Measurements from ENCODE around the gene BRD3OS.
"Not testable (repeated sequence)": the region's sequence is repeated elsewhere in the genome, so short reads cannot be mapped to it uniquely, and the experiment has no call there.

The BRD3OS gene

DNA sequence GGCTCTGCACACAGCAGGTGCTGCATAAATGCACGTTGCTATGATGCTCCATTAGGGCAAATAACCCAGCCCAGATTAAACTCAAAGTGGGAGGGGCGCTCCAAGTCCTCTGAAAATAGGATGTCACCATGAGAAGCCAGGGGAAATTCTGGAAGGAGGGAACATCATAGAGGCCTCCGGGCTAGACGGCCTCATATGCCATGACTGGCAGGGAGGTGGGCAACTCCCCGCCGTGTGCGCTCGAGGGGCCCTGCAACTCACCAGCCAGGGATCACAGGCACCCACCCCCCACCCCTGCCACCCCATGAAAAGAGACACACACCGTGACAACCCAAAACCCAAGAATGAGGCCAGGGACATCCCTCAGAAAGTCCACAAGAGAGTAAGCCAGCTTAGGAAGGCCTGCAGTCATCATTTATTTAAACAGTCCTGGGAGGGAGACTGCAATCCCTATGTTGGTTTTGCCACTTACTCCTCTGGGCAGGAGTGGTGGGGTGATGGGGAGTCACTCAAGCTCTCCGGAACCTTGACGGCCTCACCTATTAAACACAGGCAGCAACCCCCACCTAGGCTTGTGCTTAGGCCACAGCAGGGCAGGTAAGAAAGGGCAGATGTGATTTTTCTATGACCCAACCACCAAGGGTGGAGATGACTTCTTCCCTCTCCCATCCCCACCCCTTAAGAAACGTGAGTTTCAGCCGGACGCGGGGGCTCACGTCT lies 37.2 kb upstream of the BRD3OS start:
- DNase-seq (ENCODE audit: low read depth), result no peak
- no peak overlapping the region for H3K4me3 ChIP-seq (ENCODE audit: low read depth, low read length)
- TF ChIP-seq, protein P1, sequence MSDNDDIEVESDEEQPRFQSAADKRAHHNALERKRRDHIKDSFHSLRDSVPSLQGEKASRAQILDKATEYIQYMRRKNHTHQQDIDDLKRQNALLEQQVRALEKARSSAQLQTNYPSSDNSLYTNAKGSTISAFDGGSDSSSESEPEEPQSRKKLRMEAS (IDR thresholded peaks at IDR 0.05; ENCODE audit: low read depth, low read length), result no peak
- TF ChIP-seq POLR2A (IDR thresholded peaks at IDR 0.05; ENCODE audit: extremely low read depth, insufficient read length) (no peak), MYC (IDR thresholded peaks at IDR 0.05; ENCODE audit: low read depth, low read length) (no peak), CTCF (IDR thresholded peaks at IDR 0.05; ENCODE audit: low read depth, low read length) (no peak)

DNA sequence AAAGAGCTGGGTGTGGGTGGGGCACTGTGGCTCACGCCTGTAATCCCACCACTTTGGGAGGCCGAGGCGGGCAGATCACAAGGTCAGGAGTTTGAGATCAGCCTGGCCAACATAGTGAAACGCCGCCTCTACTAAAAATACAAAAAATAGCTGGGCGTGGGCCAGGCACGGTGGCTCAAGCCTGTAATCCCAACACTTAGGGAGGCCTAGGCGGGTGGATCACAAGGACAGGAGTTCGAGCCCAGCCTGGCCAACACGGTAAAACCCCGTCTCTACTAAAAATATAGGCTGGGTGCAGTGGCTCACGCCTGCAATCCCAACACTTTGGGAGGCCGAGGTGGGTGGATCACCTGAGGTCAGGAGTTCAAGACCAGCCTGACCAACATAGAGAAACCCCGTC lies 36.5 kb upstream of the BRD3OS start:
- H3K4me3 ChIP-seq (ENCODE audit: low read depth, low read length); DNase-seq (ENCODE audit: low read depth): not testable (repeated sequence)

DNA sequence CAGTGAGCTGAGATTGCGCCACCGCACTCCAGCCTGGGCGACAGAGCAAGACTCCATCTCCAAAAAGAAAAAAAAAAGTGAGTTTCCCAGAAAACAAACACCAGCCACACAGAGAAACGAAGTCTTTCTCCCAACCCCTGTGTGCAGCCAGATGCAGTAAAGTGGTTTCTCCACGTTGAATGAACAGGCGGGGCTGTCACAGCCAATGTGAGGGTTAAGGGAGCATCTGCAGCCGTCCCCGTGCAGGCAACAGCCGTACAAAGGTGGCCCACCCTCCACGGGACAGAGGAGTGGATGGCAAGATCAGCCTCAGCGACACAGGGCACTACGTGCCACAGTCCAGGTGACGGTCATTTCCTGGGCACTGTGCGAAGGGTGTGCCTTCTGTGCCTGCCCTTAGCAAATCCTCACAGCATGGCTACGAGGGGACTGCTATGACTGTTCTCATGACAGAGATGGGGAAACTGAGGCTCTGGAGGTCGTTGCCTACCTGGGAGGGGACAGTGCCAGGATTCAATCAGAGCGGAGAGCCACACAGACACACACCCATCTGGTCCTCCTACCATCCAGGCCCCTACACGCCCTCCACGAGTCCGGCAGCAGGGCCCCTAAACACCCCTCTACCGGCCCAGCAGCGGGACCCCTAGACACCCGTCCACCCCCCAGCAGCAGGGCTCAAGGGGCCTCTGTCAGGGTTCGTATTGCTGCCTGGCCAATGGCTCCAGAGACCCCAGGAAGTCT lies 35.5 kb upstream of the BRD3OS start:
- H3K4me3 ChIP-seq (ENCODE audit: low read depth, low read length), result no peak overlapping the region
- TF ChIP-seq MYC (IDR thresholded peaks at IDR 0.05; ENCODE audit: low read depth, low read length) (no peak), POLR2A (IDR thresholded peaks at IDR 0.05; ENCODE audit: extremely low read depth, insufficient read length) (no peak), CTCF (IDR thresholded peaks at IDR 0.05; ENCODE audit: low read depth, low read length) (no peak)
- TF ChIP-seq, protein P1 (IDR thresholded peaks at IDR 0.05; ENCODE audit: low read depth, low read length), result no peak
- no peak for DNase-seq (ENCODE audit: low read depth)

DNA sequence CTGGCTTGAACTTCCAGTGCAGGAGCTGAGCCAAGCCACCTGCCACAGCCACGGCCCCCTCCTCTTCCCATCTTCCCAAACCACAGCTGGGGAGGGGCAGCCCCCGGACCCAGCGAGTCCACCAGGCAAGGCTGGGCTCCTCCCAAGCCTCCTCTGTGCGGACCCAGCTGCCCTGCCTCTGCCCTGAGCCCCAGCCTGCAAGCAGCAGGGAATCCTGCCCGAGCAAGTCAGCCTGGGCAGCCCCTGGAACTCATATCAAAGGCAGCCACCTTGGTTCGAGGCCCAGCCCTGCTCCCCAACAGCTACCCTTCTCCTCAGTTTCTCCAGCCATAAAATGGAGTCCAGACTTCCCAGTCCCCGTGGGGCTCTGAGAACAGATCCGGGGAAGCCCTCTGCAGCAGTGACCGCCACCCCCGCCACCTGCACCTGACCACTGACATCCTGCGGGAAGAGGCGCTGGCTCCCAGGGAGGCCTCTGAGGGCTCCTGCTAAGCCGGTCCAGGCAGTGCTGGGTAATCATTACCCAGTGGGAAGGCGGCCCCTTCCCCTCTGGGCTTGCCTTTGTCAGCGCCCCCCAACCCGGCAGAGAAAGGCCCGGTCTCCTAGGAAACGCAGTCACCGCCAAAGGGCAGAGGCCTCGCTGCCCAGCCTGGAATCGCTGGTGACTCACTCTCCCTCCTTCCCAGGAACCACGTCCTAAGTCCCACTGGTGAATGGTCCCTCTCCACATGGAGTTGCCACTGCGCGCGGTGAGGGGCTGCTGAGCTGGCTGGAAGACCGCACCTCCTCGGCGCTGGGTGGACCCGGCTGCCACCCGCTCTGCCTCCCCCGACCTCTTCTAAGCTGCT lies 34.7 kb upstream of the BRD3OS start:
- no peak overlapping the region for H3K4me3 ChIP-seq (ENCODE audit: low read depth, low read length)
- DNase-seq (ENCODE audit: low read depth), result no peak

GRCh38 chr9:133991214-133991921 lies 33.9 kb upstream of the BRD3OS start:
- TF ChIP-seq CTCF (IDR thresholded peaks at IDR 0.05; ENCODE audit: low read depth, low read length) (no peak), POLR2A (IDR thresholded peaks at IDR 0.05; ENCODE audit: extremely low read depth, insufficient read length) (no peak), MYC (IDR thresholded peaks at IDR 0.05; ENCODE audit: low read depth, low read length) (no peak)
- TF ChIP-seq, protein P1 (IDR thresholded peaks at IDR 0.05; ENCODE audit: low read depth, low read length), result no peak
- H3K4me3 ChIP-seq (ENCODE audit: low read depth, low read length), result no peak overlapping the region
- no peak for DNase-seq (ENCODE audit: low read depth)

More for the DNA sequence above, 34.7 kb upstream of the BRD3OS start:
- TF ChIP-seq POLR2A (IDR thresholded peaks at IDR 0.05; ENCODE audit: extremely low read depth, insufficient read length) (no peak), MYC (IDR thresholded peaks at IDR 0.05; ENCODE audit: low read depth, low read length) (no peak)
- TF ChIP-seq, protein P1 (IDR thresholded peaks at IDR 0.05; ENCODE audit: low read depth, low read length), result no peak

GRCh38 chr9:133991964-133992779 lies 33.1 kb upstream of the BRD3OS start, which contains the start of gene VAV2:
VAV2 (minus strand) TSS chr9:133992324; CDS start chr9:133992278, 46 bp downstream.
- DNase-seq (ENCODE audit: low read depth), result peak; percentile 62
- TF ChIP-seq, protein P1 (IDR thresholded peaks at IDR 0.05; ENCODE audit: low read depth, low read length), result peak; percentile 80
- peak; percentile 72 for TF ChIP-seq MYC (IDR thresholded peaks at IDR 0.05; ENCODE audit: low read depth, low read length)
- no peak for TF ChIP-seq CTCF (IDR thresholded peaks at IDR 0.05; ENCODE audit: low read depth, low read length)
- TF ChIP-seq POLR2A (IDR thresholded peaks at IDR 0.05; ENCODE audit: extremely low read depth, insufficient read length), result peak; percentile 33
- peak within 1 kb of the TSS; percentile 48 for H3K4me3 ChIP-seq (ENCODE audit: low read depth, low read length)
